K562 (cell line): ENCODE measurements around the gene SMAP2. TPM values are rescaled to one million over a fixed set of nuclear protein-coding genes. Genes with fewer than 3 reads are reported as not detected.

ENCODE experiments used
- ATAC-seq: fragments of 200-7000 bp; cut with Tn5 transposase; 3 replicates; pipeline ENCODE4 v1.9.1; 2020; ENCODE audit warnings: moderate library complexity
- BruUV-seq: library from RNA; stranded (reverse); fragments of 400-500 nt; replicated peaks from 2 replicates; lab custom pipeline; 2021; lab: Mats Ljungman, UMichigan
- CTCF ChIA-PET: fragments of 300-600 bp; formaldehyde crosslinking; extraction: SDS; loops from one replicate; lab custom pipeline; 2021; ENCODE audit warnings: low intra/inter-chr PET ratio; lab: Yijun Ruan, JAX
- POLR2A ChIA-PET: fragments of 300-600, 350-650 bp; sonication (Branson Sonifier 250); formaldehyde crosslinking; extraction: SDS; loops from one replicate; lab custom pipeline; 2021; ENCODE audit warnings: antibody characterized with exemption, inconsistent platforms; lab: Yijun Ruan, JAX
- DNase-seq, 4 experiments: peaks; one replicate each; pipeline versions ENCODE4 v3.0.0 to v3.0.0-alpha.2; 2011 to 2018; ENCODE audit warnings: low spot score in 3 of 4, mixed read lengths in 3 of 4; ENCODE audit errors: extremely low read depth in 1 of 4
- FAIRE-seq: peaks from 2 replicates; lab custom pipeline; 2011; peaks lifted over from hg19 to GRCh38; lab: Jason Lieb, UNC
- H2AFZ ChIP-seq: 2 replicates; pipeline ENCODE4 v1.6.0; 2011; ENCODE audit warnings: low read depth, low read length, control low read depth, inconsistent platforms
- H3K27ac ChIP-seq: fragments of 200-600 bp; 3 replicates; pipeline ENCODE4 v1.8.0; 2011; ENCODE audit warnings: low read depth, mild to moderate bottlenecking, control low read depth, inconsistent platforms, low read length, moderate library complexity, mixed read lengths; ENCODE audit errors: extremely low read depth
- H3K27me3 ChIP-seq, 2 experiments: fragments of 300-600 bp in 1 of 2; 2 replicates in 1 of 2; 3 replicates in 1 of 2; pipeline versions ENCODE4 v1.6.0 to v1.8.0; 2011; ENCODE audit warnings: inconsistent platforms in 2 of 2, low read length in 2 of 2, mild to moderate bottlenecking in 1 of 2, mixed read lengths in 1 of 2, moderate library complexity in 1 of 2; ENCODE audit not compliant: control insufficient read depth in 2 of 2, insufficient read depth in 2 of 2
- H3K36me3 ChIP-seq: fragments of 300-600 bp; 3 replicates; pipeline ENCODE4 v1.8.0; 2011; ENCODE audit warnings: mild to moderate bottlenecking, low read length, inconsistent platforms; ENCODE audit not compliant: control insufficient read depth, insufficient read depth
- H3K4me1 ChIP-seq, 2 experiments: fragments of 200-600 bp in 1 of 2; replicated peaks in 1 of 2; 2 replicates in 1 of 2; 3 replicates in 1 of 2; pipeline versions ENCODE4 v1.5.1 to v1.8.0; 2011; ENCODE audit warnings: inconsistent platforms in 2 of 2, low read length in 2 of 2, mild to moderate bottlenecking in 1 of 2, mixed read lengths in 1 of 2, moderate library complexity in 1 of 2; ENCODE audit not compliant: control insufficient read depth in 2 of 2, insufficient read depth in 2 of 2
- H3K4me2 ChIP-seq: 2 replicates; pipeline ENCODE4 v1.6.1; 2011; ENCODE audit warnings: low read length, control low read depth, inconsistent platforms, mixed read lengths; ENCODE audit not compliant: insufficient read depth
- H3K4me3 ChIP-seq: fragments of 200-600 bp; sonication (generic), shearing (Covaris generic); 2 replicates; pipeline ENCODE4 v1.5.1; 2016; ENCODE audit warnings: control low read depth, inconsistent platforms
- H3K79me2 ChIP-seq: fragments of 200-600 bp; 3 replicates; pipeline ENCODE4 v1.8.0; 2011; ENCODE audit warnings: low read length, inconsistent platforms; ENCODE audit not compliant: control insufficient read depth, insufficient read depth
- H3K9ac ChIP-seq, 2 experiments: 2 replicates each; pipeline versions ENCODE4 v1.6.0 to v1.6.1; 2011; ENCODE audit warnings: low read depth in 2 of 2, low read length in 2 of 2, control low read depth in 1 of 2, inconsistent platforms in 1 of 2, mild to moderate bottlenecking in 1 of 2, mixed read lengths in 1 of 2; ENCODE audit not compliant: insufficient read depth in 1 of 2
- H3K9me1 ChIP-seq: one replicate; pipeline ENCODE4 v1.6.0; 2011; ENCODE audit warnings: inconsistent platforms, mild to moderate bottlenecking, low read length, moderate library complexity; ENCODE audit not compliant: control insufficient read depth, insufficient read depth
- H3K9me3 ChIP-seq: replicated peaks from 2 replicates; pipeline ENCODE4 v1.5.1; 2011; ENCODE audit warnings: low read depth, low read length, inconsistent platforms; ENCODE audit not compliant: control insufficient read depth, insufficient read depth
- H4K20me1 ChIP-seq: replicated peaks from 2 replicates; pipeline ENCODE4 v1.6.1; 2011; ENCODE audit warnings: low read length, inconsistent platforms, mixed read lengths; ENCODE audit not compliant: control insufficient read depth, insufficient read depth
- CEBPG ChIP-seq, 3 experiments: fragments of 200-800 bp in 1 of 3; sonication (Bioruptor generic) in 1 of 3; sonication (generic) in 1 of 3; formaldehyde crosslinking in 1 of 3; IDR thresholded peaks in 2 of 3; conservative IDR thresholded peaks in 1 of 3; 2 replicates each; pipeline versions ENCODE4 v1.6.1 to v1.8.0; 2016 to 2022; ENCODE audit warnings: missing compliant biosample characterization in 2 of 3, missing genetic modification characterization in 2 of 3, mild to moderate bottlenecking in 1 of 3, missing genetic modification reagents in 1 of 3
- SMAD4 ChIP-seq: fragments of 250-450 bp; sonication (Bioruptor Pico); conservative IDR thresholded peaks from 2 replicates; pipeline ENCODE4 v1.8.0; 2021; ENCODE audit warnings: inconsistent platforms, mild to moderate bottlenecking, moderate library complexity
- ZNF324 ChIP-seq: fragments of 250-450 bp; sonication (Bioruptor Pico); IDR thresholded peaks from 2 replicates; pipeline ENCODE4 v1.4.0; 2020; ENCODE audit warnings: mild to moderate bottlenecking
- ZSCAN32 ChIP-seq: fragments of 450-650 bp; formaldehyde crosslinking; IDR thresholded peaks from 2 replicates; pipeline ENCODE4 v1.4.0; 2020; ENCODE audit warnings: mild to moderate bottlenecking, moderate library complexity
- WGBS: fragments of 100-300 bp; shearing (Covaris generic); methylation state at CpG from one replicate; pipeline ENCODE4 v1.1.6; 2016; ENCODE audit warnings: low coverage, mixed read lengths; ENCODE audit not compliant: insufficient coverage; ENCODE audit errors: missing lambda C conversion rate; 5-methylcytosine and 5-hydroxymethylcytosine counted together
- in situ Hi-C: fragments of 300-500 bp; cut with MboI; formaldehyde crosslinking; loops from 4 replicates; pipeline ENCODE4 v1.15.0; 2018; ENCODE audit warnings: inconsistent platforms, mixed read lengths
- intact Hi-C: fragments of 100-400 bp; cut with micrococcal nuclease; formaldehyde crosslinking; loops from 2 replicates; pipeline ENCODE4 v1.14.2; 2022
- polyA plus RNA-seq, 8 experiments: library from polyadenylated mRNA; depleted of rRNA in 4 of 8; stranded (reverse) in 5 of 8; unstranded in 3 of 8; fragments of >200 nt; fragmentation: Nextera tagmentation in 2 of 8; fragmentation: Illumina TruSeq in 1 of 8; extraction: Ambion mirVana in 2 of 8; extraction: Trizol in 1 of 8; gene quantifications; 2 replicates each; pipeline versions ENCODE4 v1.2.1 to v1.2.3, GENCODE V29; 2011 to 2014; ENCODE audit warnings: inconsistent platforms in 1 of 8, missing spikeins in 1 of 8
- total RNA-seq, 7 experiments: library from RNA; depleted of rRNA in 6 of 7; stranded (reverse); fragments of >200 nt in 6 of 7; fragmentation: Illumina TruSeq in 2 of 7; extraction: Trizol in 2 of 7; gene quantifications; 2 replicates each; pipeline versions ENCODE4 v1.2.1 to v1.2.3, GENCODE V29; 2011 to 2021; ENCODE audit warnings: low replicate concordance in 1 of 7
- TF ChIP-seq, protein P1 (sequence below): fragments of 450-650 bp; IDR thresholded peaks from 2 replicates; pipeline ENCODE4 v1.6.1; 2016; ENCODE audit warnings: mild to moderate bottlenecking, moderate library complexity
- TF ChIP-seq, protein P2 (sequence below), 2 experiments: fragments of 450-650 bp in 1 of 2; sonication (generic) in 1 of 2; formaldehyde crosslinking in 1 of 2; IDR thresholded peaks in 1 of 2; conservative IDR thresholded peaks in 1 of 2; 2 replicates each; pipeline versions ENCODE4 v1.6.1 to v1.8.1; 2016 to 2023; ENCODE audit warnings: mild to moderate bottlenecking in 2 of 2, moderate library complexity in 2 of 2, inconsistent platforms in 1 of 2, missing genetic modification reagents in 1 of 2
- TF ChIP-seq, protein P3 (sequence below): fragments of 450-650 bp; formaldehyde crosslinking; IDR thresholded peaks from 2 replicates; pipeline ENCODE4 v1.4.0; 2022; ENCODE audit warnings: mild to moderate bottlenecking, moderate library complexity

Gene SMAP2
- total and polyA plus RNA-seq, 9 of the 15 experiments (the other 6 are each of a cell fraction or from before 2014, with no cell fraction given) = 38.7 to 212 (median 94.1) TPM

DNA sequence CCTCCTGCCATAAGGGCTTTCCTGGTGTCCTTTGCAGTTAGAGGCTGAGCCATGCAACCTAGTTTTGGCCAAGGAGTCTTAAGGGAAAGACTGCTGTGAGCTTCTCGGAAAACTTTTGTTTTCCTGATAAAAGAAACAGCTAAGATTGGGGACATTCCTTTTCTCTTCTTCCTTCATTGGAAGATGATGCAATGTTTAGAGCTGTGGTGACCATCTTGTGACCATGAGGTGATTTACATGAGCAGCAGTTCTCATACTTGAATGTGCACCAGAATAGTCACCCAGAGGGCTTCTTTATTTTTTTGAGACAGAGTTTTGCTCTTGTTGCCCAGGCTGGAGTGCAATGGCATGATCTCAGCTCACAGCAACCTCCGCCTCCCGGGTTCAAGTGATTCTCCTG, 20.4 kb upstream of the SMAP2 start:
- Histone ChIP-seq H3K4me1 (no peaks in the 10 kb centered on the region; a peak in 1 of 5 replicates), H3K4me2 (no peak overlapping the region), H2AFZ (peak overlapping the region; percentile 42; the same call in 1 of the 2 replicates), H3K36me3 (no peaks in the 10 kb centered on the region), H3K79me2 (no peaks in the 10 kb centered on the region), H3K4me3 (no peak overlapping the region), H3K9me3 (no peaks in the 10 kb centered on the region), H3K9me1 (no peaks in the 10 kb centered on the region), H4K20me1 (no peaks in the 10 kb centered on the region), H3K27ac (no peak overlapping the region), H3K27me3 (no peaks in the 10 kb centered on the region), H3K9ac (no peak overlapping the region)
- no peak for FAIRE-seq
- 61% methylated on average over 1 of the region's 3 CpGs for WGBS
- in situ Hi-C loops (no loop called here), intact Hi-C loops (no loop called here)
- CTCF ChIA-PET = no interaction called here
- DNase-seq = no peak
- peak; percentile 47 for ATAC-seq
- POLR2A ChIA-PET = interaction anchor here (1.3 to 1.4 kb wide), 2 partner anchors 13 to 24 kb away, joined by 3 read pairs; no protein-coding TSS in a partner anchor
- BruUV-seq = no TSS peak
- TF ChIP-seq ZSCAN32 (CRISPR knock-in tag) = 0 out of 2 replicates have a peak, but pooled peaks have one; percentile 49
- peak; percentile 88 for TF ChIP-seq CEBPG (CRISPR knock-in tag; IDR thresholded peaks at IDR 0.05)
- TF ChIP-seq CEBPG (tag; conservative IDR thresholded peaks at IDR 0.05 in 1 of 2, IDR thresholded peaks at IDR 0.05 in 1 of 2) = peak; percentile 90 to 91
- TF ChIP-seq, protein P1, sequence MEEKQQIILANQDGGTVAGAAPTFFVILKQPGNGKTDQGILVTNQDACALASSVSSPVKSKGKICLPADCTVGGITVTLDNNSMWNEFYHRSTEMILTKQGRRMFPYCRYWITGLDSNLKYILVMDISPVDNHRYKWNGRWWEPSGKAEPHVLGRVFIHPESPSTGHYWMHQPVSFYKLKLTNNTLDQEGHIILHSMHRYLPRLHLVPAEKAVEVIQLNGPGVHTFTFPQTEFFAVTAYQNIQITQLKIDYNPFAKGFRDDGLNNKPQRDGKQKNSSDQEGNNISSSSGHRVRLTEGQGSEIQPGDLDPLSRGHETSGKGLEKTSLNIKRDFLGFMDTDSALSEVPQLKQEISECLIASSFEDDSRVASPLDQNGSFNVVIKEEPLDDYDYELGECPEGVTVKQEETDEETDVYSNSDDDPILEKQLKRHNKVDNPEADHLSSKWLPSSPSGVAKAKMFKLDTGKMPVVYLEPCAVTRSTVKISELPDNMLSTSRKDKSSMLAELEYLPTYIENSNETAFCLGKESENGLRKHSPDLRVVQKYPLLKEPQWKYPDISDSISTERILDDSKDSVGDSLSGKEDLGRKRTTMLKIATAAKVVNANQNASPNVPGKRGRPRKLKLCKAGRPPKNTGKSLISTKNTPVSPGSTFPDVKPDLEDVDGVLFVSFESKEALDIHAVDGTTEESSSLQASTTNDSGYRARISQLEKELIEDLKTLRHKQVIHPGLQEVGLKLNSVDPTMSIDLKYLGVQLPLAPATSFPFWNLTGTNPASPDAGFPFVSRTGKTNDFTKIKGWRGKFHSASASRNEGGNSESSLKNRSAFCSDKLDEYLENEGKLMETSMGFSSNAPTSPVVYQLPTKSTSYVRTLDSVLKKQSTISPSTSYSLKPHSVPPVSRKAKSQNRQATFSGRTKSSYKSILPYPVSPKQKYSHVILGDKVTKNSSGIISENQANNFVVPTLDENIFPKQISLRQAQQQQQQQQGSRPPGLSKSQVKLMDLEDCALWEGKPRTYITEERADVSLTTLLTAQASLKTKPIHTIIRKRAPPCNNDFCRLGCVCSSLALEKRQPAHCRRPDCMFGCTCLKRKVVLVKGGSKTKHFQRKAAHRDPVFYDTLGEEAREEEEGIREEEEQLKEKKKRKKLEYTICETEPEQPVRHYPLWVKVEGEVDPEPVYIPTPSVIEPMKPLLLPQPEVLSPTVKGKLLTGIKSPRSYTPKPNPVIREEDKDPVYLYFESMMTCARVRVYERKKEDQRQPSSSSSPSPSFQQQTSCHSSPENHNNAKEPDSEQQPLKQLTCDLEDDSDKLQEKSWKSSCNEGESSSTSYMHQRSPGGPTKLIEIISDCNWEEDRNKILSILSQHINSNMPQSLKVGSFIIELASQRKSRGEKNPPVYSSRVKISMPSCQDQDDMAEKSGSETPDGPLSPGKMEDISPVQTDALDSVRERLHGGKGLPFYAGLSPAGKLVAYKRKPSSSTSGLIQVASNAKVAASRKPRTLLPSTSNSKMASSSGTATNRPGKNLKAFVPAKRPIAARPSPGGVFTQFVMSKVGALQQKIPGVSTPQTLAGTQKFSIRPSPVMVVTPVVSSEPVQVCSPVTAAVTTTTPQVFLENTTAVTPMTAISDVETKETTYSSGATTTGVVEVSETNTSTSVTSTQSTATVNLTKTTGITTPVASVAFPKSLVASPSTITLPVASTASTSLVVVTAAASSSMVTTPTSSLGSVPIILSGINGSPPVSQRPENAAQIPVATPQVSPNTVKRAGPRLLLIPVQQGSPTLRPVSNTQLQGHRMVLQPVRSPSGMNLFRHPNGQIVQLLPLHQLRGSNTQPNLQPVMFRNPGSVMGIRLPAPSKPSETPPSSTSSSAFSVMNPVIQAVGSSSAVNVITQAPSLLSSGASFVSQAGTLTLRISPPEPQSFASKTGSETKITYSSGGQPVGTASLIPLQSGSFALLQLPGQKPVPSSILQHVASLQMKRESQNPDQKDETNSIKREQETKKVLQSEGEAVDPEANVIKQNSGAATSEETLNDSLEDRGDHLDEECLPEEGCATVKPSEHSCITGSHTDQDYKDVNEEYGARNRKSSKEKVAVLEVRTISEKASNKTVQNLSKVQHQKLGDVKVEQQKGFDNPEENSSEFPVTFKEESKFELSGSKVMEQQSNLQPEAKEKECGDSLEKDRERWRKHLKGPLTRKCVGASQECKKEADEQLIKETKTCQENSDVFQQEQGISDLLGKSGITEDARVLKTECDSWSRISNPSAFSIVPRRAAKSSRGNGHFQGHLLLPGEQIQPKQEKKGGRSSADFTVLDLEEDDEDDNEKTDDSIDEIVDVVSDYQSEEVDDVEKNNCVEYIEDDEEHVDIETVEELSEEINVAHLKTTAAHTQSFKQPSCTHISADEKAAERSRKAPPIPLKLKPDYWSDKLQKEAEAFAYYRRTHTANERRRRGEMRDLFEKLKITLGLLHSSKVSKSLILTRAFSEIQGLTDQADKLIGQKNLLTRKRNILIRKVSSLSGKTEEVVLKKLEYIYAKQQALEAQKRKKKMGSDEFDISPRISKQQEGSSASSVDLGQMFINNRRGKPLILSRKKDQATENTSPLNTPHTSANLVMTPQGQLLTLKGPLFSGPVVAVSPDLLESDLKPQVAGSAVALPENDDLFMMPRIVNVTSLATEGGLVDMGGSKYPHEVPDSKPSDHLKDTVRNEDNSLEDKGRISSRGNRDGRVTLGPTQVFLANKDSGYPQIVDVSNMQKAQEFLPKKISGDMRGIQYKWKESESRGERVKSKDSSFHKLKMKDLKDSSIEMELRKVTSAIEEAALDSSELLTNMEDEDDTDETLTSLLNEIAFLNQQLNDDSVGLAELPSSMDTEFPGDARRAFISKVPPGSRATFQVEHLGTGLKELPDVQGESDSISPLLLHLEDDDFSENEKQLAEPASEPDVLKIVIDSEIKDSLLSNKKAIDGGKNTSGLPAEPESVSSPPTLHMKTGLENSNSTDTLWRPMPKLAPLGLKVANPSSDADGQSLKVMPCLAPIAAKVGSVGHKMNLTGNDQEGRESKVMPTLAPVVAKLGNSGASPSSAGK = 0 out of 2 replicates have a peak, but pooled peaks have one; percentile 28
- TF ChIP-seq ZNF324 (CRISPR knock-in tag) = no peak
- TF ChIP-seq, protein P2, sequence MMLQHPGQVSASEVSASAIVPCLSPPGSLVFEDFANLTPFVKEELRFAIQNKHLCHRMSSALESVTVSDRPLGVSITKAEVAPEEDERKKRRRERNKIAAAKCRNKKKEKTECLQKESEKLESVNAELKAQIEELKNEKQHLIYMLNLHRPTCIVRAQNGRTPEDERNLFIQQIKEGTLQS (IDR thresholded peaks at IDR 0.05) = peak; percentile 91
- TF ChIP-seq, protein P2 (CRISPR knock-in tag; conservative IDR thresholded peaks at IDR 0.05) = no peak
- TF ChIP-seq, protein P3, sequence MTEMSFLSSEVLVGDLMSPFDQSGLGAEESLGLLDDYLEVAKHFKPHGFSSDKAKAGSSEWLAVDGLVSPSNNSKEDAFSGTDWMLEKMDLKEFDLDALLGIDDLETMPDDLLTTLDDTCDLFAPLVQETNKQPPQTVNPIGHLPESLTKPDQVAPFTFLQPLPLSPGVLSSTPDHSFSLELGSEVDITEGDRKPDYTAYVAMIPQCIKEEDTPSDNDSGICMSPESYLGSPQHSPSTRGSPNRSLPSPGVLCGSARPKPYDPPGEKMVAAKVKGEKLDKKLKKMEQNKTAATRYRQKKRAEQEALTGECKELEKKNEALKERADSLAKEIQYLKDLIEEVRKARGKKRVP = peak; percentile 81
- peak; percentile 28; the same call in 1 of the 2 replicates for TF ChIP-seq SMAD4 (CRISPR knock-in tag)
